A172 (cell line): Measurements from ENCODE around the gene CYP4F11. TPM values are rescaled to one million over a fixed set of nuclear protein-coding genes. Genes with fewer than 3 reads are reported as not detected.
"Not testable (repeated sequence)": the region's sequence is repeated elsewhere in the genome, so short reads cannot be mapped to it uniquely, and the experiment has no call there.

Experiments used
- DNase-seq: peaks from one replicate; pipeline ENCODE4 v3.0.0-alpha.2; 2015; ENCODE audit warnings: low spot score
- total RNA-seq: library from RNA; depleted of rRNA; stranded (reverse); fragments of >200 nt; shearing (Covaris generic); gene quantifications from 2 replicates; pipeline ENCODE4 v1.2.3, GENCODE V29; 2014

CYP4F11 gene
- total RNA-seq, 1 experiment from 2014 or later, result 2.2 TPM

DNA sequence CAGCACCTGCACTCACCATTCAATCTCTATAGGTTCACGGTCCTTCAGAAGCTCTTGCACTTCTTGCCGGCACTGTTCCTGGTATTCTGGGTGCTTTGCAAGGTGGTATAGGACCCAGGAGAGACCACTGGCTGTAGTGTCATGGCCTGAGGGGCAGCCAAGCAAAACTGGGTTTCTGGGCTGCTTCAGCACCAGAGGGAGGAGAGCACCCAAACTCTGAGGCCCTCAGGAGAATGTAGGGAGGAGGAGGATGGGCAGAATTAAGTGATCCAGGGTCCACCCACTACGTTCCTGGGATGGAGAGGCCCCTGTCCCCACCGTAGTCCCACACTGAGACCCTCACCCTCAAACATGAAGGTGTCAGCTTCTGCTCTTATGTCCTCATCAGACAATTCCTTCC lies 12.3 kb downstream of the CYP4F11 start:
- DNase-seq, result no peak

DNA sequence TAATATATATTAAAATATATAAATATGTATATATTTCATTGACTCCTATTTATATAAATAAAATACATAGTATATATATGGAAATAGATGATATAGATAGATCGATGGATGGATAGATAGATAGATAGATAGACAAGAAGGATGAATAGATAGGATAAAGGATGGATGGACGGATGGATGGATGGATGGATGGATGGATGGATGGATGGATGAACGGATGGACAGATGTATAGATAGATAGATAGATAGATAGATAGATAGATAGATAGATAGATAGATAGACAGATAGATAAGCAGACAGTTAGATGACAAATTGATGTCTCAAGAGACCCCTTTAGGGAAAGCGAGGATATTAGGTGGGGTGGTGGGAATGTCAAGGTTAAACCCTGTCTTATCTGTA lies 15.1 kb downstream of the CYP4F11 start:
- DNase-seq, result no peak

DNA sequence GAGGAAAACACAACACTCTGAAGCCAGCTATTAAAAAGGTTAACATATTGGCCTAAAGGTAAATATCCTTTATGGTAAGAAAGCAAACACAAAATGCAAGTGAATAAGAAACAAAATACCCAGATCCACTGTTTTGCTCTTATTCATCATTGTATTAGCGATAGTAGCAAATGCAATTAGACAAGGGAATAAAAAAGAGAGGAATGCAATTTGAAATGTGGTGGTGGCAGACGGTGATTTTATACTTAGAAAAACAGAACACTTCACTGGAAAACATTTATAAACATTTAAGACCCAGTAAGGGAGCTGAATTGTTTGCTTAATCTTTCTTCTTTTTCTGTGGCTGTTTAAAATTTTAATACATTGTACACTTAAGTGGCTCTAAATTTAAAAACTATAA lies 19.2 kb downstream of the CYP4F11 start:
- no peak for DNase-seq

DNA sequence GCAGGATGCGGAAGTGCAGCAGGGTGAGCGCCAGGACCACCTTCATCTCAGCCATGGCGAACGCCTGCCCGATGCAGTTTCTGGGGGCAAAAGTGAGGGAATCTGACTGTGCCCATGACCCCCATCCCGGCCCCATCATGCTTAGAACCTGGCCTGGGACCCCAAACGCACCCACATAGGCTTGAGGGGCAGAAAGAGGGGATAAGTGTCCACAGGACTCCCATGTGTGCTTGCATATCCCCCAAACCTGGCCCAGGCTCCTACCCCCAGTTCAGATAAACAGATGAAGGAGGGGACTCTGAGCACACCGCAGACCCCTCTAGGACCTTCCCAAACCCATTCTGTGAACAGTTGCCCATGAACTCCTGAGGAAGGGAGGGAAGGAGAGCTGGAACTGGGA lies 20.5 kb downstream of the CYP4F11 start:
- DNase-seq, result no peak

DNA sequence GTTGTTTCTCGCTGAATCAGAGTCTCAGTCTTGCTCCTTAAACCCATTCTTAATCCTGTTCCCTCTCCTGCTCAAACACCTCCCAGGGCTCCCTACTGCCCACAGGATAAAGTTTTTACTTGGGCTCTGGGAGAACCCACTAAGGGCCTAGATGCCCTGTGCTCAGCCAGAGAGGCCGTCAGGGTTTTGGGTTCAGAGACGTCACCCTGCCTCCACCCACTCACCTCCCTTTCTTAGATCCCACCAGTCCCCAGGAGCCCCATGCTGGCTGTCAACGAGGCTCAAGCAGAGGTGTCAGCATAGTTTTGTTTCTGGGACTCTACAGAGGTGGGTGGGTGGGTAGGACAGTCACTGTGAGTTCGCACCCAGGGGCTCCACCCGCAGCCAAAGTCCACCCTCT lies 20.9 kb downstream of the CYP4F11 start:
- DNase-seq, result no peak

DNA sequence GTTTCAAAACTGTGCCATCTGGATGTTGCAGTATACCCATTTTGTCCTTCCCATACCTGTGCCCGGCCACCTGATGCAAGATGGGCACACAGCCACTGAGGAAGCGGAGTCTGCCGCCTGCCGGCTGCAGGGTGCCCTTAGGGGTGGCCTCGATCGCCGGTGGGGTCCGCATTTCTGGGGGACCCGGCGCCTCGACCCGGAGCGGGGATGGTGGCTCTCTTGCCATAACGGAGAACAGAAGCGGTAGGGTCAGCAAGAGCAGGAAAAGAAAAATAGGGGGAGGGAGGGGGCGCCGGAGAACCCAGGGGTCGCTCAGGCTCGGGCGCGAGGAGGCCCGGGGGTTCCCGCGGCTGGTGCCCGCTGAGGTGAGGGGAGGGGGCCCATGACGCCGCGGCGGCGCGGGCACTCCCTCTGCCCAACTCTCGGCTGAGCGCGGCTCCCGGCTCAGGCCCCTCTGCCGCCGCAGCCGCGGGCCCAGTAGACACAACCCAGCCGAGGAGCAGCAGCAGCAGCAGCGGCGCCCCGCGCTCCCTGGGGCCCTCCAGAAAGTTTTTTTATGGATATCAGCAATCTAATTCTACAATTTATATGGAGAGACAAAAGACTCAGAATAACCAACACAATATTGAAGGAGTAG lies 22.6 kb downstream of the CYP4F11 start:
- DNase-seq, result no peak

DNA sequence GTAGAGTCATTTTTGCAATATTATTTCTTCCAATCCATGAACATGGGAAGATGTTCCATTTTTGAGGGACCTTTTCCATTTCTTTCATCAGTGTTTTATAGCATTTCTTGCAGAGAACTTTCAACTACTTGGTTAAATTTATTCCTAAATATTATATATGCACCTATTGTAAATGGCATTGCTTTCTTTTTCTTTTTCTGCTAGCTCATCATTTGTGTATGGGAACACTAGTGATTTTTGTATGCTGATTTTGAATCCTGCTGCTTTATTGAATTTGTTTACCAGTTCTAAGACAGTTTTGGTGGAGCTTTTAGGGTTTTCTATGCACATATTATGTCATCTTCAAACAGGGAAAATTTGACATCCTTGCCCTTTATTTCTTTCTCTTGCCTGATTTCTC lies 29.3 kb downstream of the CYP4F11 start:
- DNase-seq, result no peak

DNA sequence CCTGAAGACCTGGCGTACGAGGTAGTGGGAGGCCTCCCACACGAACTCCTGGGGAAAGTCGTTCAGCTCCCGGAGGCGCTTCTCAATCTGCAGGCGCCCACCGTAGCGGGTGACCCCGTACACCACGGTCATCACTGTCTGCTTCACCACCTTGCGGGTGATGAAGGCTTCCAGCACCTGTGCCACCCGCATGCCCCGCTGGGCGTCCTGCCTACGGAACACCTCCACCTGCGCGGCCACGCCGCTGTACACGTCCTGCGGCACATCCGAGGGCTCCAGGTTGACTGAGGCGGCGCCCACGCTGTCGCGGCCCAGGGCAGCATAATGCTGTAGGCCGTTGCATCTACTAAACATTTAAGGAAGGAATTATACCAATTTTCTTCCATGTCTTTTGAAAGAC lies 31.4 kb downstream of the CYP4F11 start:
- DNase-seq, result not testable (repeated sequence)

DNA sequence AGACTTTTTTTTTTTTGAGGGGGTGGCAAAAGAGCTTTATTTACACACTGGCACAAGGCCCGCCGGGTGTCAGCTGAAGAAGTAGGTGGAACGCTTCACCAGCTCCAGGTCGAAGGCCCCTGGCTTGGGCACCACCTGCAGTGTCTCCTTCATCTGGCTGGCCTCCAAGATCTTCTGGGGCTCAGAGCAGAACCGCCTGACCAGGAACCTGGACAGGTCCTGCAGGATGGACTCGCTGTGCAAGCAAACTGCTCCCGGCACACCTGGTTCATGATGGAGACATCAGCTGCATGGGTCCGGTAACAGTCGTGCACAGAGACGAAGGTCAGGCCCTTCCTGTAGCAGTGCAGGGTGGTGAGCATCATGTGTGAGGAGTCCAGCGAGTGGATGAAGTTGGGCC lies 32.1 kb downstream of the CYP4F11 start:
- no peak for DNase-seq

DNA sequence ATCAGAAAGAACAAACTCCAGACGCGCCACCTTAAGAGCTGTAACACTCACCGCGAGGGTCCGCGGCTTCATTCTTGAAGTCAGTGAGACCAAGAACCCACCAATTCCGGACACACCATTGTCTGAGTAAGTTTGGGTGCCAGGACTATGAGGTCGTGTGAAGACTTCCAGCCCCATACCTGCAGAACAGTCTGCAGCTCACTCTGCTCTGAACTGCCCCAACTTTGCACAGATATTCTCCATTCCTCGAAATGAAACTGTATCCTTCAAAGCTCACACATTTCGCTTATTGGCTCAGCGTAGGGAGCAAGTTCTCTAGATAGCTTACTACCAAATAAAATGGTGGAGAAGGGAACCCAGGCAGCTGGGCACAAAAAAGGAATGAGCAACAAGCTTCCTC lies 33.8 kb downstream of the CYP4F11 start:
- DNase-seq, result no peak

DNA sequence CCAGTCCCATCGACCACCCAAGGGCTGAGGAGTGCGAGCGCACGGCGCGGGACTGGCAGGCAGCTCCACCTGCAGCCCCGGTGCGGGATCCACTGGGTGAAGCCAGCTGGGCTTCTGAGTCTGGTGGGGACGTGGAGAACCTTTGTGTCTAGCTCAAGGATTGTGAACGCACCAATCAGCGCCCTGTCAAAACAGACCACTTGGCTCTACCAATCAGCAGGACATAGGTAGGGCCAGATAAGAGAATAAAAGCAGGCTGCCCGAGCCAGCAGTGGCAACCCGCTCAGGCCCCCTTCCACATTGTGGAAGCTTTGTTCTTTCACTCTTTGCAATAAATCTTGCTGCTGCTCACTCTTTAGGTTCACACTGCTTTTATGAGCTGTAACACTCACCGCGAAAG lies 34.3 kb downstream of the CYP4F11 start:
- not testable (repeated sequence) for DNase-seq

DNA sequence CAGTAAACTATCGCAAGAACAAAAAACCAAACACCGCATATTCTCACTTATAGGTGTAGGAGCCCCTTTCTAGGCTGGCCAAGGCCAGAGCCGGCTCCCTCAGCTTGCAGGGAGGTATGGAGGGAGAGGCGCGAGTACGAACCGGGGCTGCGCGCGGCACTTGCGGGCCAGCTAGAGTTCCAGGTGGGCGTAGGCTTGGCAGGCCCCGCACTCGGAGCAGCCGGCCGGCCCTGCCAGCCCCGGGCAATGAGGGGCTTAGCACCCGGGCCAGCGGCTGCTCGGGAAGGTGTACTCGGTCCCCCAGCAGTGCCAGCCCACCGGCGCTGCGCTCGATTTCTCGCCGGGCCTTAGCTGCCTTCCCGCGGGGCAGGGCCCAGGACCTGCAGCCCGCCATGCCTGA lies 34.8 kb downstream of the CYP4F11 start:
- not testable (repeated sequence) for DNase-seq

DNA sequence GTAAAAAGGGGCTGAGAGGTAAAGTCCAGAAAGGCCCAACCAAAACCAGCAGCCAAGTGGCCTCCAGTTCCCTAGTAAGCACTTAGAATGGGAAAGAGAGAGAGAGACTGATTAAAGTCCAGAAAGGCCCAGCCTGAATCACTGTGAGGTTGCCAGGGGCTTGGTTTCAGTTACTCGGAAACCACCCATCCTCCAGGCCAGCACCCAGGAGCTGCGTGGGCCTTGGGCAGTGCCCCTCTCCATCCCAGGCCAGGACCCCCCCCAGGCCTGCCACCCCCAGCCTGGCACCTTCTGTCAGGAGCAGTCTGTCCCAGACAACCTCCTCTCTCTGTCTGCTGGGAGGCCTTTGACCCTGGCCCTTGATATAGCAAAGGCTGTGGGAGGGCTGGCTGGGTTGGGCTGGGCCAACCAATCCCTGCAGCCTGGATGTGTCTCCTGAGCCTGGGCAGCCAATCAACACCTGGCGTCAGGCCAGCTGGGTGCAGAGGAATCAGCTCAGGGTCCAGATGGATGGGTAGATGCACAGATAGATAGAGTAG lies 36.5 kb downstream of the CYP4F11 start, which contains the start of gene CYP4F2:
TSS of gene CYP4F2 (minus strand) at position 337 of the 539 bp plus-strand sequence. CDS start 463 bp downstream, outside the sequence.
- no peak for DNase-seq

DNA sequence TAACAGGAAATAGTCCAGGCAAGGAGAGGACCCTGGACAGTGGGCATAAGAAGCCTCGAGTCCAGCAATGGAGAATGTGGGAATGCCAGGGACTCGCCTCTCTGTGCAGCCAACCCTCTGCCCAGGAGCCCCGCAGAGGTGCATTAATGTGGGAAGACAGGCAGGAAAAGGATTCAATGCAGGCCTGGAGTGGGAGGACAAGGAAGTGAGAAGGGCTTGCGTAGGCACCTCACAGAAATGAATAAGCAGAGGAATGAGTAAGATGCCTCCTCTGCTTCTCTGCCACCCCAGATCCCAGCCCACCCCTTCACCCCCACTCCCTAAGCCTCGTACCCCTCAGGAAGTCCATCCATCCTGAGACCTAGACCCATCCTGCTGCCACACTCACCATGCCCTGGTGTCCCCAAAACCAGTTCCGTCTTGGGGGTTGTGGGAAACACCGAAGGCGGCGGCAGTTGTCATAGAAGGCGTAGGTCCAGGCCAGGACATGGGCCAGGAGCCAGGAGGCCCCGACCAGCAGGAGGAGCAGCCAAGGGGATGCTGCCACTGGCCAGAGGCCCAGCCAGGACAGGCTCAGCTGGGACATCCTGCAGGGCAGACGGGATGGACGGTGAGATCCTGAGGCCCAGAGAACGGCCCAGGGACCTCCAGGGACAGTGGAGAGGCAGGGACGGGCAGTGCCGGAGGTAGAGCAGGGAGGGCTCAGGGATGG lies 37.1 kb downstream of the CYP4F11 start:
- no peak for DNase-seq

DNA sequence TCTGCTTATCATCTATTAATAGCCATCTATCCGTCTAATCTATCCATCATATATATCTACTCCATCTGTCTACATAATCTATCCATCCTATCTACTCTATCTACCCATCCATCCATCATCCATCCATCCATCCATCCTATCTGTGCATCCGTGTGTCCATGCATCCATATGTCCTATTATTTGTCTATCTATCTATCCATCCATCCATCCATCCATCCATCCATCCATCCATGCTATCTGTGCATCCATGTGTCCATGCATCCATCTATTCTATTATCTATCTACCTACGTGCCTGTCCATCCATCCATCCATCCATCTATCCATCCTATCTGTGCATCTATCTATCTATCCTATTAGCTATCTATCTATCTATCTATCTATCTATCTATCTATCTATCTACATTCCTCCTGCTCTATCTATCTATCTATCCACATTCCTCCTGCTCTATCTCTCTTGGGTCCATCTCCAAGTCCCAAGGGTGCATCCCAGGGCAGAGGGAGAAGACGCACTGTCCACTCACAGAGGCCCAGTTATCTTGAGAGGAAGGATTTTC lies 38.4 kb downstream of the CYP4F11 start:
- no peak for DNase-seq

DNA sequence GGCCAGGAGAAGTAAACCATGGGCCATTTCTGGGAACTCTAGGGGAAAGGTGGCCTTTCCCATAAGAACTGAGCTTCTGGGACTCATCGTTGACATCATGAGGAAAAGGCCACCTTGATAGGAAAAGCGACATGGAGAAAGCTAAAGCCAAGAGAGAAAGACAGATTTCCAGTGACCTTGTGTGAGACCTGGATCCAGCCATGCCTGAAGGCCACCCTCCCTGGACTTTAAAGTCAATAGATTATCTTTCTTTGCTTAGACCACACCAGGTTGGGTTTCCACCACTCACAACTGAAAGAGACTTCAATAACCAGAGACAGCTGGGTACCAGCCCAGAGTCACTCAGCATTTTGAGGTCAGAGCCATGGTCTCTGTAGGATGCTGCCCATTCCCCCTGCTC lies 40.0 kb downstream of the CYP4F11 start:
- DNase-seq, result no peak

DNA sequence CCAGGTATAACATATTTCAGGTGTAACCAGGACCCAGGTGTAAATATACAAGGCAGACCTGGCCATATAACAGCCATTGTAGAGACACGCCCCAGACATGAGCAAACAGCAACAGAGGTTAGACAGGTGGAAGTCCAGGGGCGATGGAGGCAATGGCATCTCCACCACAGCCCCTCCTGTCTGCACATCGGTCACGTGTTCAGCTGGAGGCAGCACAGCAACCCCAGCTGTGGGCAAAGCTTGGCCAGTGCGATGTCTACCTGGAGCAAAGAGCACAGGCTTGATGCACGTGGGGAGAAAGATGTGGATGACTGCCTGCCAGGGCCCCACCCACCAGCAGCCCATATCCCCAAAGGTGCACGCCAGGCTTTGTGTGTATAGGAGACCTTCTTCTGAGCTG lies 40.9 kb downstream of the CYP4F11 start:
- DNase-seq, result no peak

DNA sequence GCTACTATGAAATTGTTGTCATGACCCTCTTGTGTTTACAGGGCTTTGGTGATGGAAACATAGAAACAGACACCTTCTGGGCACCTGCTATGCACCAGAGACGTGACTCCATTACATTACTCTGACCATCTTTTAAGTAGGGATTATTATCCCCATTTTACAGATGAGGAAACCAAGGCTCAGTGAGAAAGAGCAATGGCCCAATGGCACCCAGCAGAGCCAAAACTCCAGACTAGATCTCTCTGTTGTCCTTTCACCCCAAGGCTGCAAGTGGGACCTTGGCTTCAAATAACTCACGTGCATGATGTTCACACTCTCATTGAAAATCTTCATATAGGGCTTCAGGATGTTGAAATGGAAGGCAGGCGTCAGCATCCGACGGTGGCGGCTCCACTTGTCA lies 42.3 kb downstream of the CYP4F11 start:
- no peak for DNase-seq

DNA sequence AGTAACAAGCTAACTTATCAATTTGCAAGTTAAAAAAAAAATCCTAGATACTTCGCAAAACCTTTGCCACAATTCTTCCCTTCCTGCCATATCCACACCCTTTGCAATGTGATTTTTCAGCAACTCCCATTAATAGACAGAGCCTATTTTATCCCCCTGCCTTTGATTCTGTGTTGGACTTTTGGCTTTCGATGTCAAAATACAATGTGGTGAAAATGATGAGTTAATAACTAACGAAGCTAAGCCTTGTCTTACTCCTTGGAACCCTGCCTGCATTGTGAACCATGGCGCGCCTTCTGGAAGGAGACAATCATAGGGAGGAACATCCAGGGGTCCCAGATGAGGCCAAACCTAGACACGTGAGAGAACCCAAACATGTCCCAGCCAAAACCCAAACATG lies 42.9 kb downstream of the CYP4F11 start:
- no peak for DNase-seq

DNA sequence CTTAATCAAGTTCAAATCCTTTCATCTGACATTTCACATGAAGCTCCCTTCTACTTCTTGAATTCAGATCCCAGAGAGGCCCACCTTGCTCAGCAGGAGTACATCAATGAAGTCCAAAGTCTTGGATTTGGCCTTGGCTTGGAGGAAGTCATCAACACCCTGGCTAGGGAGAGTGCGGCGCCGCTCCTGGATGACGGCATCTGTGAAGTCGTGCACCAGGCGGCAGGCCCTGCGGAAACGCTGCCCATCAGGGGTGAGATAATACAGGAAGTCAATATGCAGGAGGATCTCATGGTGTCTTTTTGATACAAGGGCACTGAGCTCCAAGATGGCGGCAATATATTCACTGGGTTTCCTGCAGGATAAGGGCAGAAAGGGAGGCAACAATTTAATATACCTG lies 45.0 kb downstream of the CYP4F11 start:
- not testable (repeated sequence) for DNase-seq

DNA sequence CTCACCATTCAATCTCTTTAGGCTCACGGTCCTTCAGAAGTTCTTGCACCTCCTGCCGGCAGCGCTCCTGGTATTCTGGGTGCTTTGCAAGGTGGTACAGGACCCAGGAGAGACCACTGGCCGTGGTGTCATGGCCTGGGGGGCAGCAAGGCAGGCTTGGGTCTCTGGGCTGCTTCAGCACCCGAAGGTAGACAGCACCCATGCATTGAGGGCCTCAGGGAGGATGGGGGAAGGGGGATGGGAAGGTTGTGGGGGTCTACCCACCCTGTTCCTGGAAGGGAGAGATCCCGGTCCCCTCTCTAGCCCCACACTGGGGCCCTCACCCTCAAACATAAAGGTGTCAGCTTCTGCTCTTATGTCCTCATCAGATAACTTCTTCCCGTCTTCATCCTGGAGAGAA lies 48.4 kb downstream of the CYP4F11 start:
- no peak for DNase-seq

DNA sequence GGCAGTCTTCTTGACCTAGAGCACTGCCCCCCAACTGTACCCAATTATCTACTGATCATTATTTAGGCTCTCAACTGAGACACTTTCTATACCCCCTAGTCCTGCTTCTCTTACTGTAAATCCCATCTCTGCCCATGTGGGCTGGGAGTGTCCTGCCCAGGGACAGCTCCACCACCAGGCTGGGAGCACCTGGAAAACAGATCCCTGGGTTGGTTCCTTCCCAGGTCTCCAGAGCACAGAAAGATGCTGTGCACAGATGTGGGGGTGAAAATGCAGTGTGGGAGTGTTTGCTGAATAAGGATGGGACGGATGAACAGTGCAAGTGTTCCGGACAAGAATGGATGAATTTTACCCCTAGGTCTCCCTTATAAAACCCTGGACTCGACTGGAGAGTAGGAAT lies 49.2 kb downstream of the CYP4F11 start:
- no peak for DNase-seq

DNA sequence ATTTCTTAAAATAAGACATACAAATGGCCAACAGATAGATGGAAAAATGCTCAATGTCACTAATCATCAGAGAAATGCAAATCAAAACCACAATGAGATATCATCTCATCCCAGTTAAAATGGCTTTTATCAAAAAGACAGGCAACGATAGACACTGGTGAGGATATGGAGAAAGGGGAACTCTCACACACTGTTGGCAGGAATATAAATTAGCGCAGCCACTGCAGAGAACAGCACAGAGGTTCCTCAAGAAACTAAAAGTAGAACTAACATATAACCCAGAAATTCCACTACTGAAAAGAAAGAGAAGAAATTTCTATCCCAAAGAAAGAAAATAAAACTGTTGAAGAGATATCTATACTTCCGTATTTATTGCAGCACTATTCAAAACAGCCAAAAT lies 51.0 kb downstream of the CYP4F11 start:
- not testable (repeated sequence) for DNase-seq
